GM19023 (cell line): Measurements from ENCODE around the gene EHBP1.
"Not testable (repeated sequence)": the region's sequence is repeated elsewhere in the genome, so short reads cannot be mapped to it uniquely, and the experiment has no call there.

ENCODE experiments used
- ATAC-seq: cut with Tn5 transposase; IDR thresholded peaks from one replicate; pipeline ENCODE4 v1.9.1; 2021; ENCODE audit warnings: mild to moderate bottlenecking, moderate library complexity; ENCODE audit not compliant: unreplicated experiment

Gene EHBP1

GRCh38 chr2:62732262-62732777 is 26.8 kb downstream of the EHBP1 start:
- no peak for ATAC-seq

- ATAC-seq, result no peak
Measured at GRCh38 chr2:62733546-62733945, 28.0 kb downstream of the EHBP1 start.

- ATAC-seq, result no peak
Measured at GRCh38 chr2:62736899-62737559, 31.5 kb downstream of the EHBP1 start.

- ATAC-seq, result no peak
Measured at GRCh38 chr2:62738981-62739936, 33.7 kb downstream of the EHBP1 start.

- no peak for ATAC-seq
Measured at GRCh38 chr2:62740221-62740620, 34.7 kb downstream of the EHBP1 start.

- no peak for ATAC-seq
Measured at GRCh38 chr2:62741127-62741526, 35.6 kb downstream of the EHBP1 start.

- ATAC-seq, result no peak
Measured at GRCh38 chr2:62741954-62742722, 36.6 kb downstream of the EHBP1 start.

- ATAC-seq, result no peak
Measured at GRCh38 chr2:62743506-62743905, 38.0 kb downstream of the EHBP1 start.

- ATAC-seq, result no peak
Measured at GRCh38 chr2:62744603-62745002, 39.1 kb downstream of the EHBP1 start.

GRCh38 chr2:62745891-62746481 is 40.5 kb downstream of the EHBP1 start:
- ATAC-seq, result no peak

- ATAC-seq, result no peak
Measured at GRCh38 chr2:62747169-62747568, 41.7 kb downstream of the EHBP1 start.

GRCh38 chr2:62747876-62748275 is 42.4 kb downstream of the EHBP1 start:
- ATAC-seq, result no peak

- not testable (repeated sequence) for ATAC-seq
Measured at GRCh38 chr2:62749111-62749510, 43.6 kb downstream of the EHBP1 start.

- ATAC-seq, result no peak
Measured at GRCh38 chr2:62757029-62757428, 51.5 kb downstream of the EHBP1 start.

GRCh38 chr2:62760026-62760425 is 54.5 kb downstream of the EHBP1 start:
- no peak for ATAC-seq

GRCh38 chr2:62760555-62760954 is 55.0 kb downstream of the EHBP1 start:
- ATAC-seq, result no peak

GRCh38 chr2:62765619-62766376 is 60.3 kb downstream of the EHBP1 start:
- no peak for ATAC-seq

GRCh38 chr2:62768615-62769014 is 63.1 kb downstream of the EHBP1 start:
- no peak for ATAC-seq

- no peak for ATAC-seq
Measured at GRCh38 chr2:62770629-62771028, 65.1 kb downstream of the EHBP1 start.
